ENCODE data around the gene REV1. TPM values are rescaled to one million over a fixed set of nuclear protein-coding genes. Genes with fewer than 3 reads are reported as not detected.
"Not testable (repeated sequence)": the region's sequence is repeated elsewhere in the genome, so short reads cannot be mapped to it uniquely, and the experiment has no call there.

The REV1 gene
- polyA plus RNA-seq, 1 experiment, result 17.9 TPM

- TF ChIP-seq, protein P1, sequence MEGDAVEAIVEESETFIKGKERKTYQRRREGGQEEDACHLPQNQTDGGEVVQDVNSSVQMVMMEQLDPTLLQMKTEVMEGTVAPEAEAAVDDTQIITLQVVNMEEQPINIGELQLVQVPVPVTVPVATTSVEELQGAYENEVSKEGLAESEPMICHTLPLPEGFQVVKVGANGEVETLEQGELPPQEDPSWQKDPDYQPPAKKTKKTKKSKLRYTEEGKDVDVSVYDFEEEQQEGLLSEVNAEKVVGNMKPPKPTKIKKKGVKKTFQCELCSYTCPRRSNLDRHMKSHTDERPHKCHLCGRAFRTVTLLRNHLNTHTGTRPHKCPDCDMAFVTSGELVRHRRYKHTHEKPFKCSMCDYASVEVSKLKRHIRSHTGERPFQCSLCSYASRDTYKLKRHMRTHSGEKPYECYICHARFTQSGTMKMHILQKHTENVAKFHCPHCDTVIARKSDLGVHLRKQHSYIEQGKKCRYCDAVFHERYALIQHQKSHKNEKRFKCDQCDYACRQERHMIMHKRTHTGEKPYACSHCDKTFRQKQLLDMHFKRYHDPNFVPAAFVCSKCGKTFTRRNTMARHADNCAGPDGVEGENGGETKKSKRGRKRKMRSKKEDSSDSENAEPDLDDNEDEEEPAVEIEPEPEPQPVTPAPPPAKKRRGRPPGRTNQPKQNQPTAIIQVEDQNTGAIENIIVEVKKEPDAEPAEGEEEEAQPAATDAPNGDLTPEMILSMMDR (IDR thresholded peaks at IDR 0.05; ENCODE audit: insufficient read depth, low read depth, low read length), result no peak
- no peaks in the 10 kb centered on the region for H3K27me3 ChIP-seq (ENCODE audit: control insufficient read depth, insufficient read depth, low read length)
- H3K4me3 ChIP-seq (ENCODE audit: low read depth, low read length), result no peak overlapping the region
- CTCF ChIA-PET, result interaction anchor here (0.6 to 1.3 kb wide), 4 partner anchors 19 to 124 kb away, joined by 3 to 4 read pairs (median 3); partner anchors contain the start of gene REV1
- no peak for DNase-seq (ENCODE audit: low read depth)
- POLR2A ChIA-PET, result interaction anchor here (0.6 kb wide), 1 partner anchor 9 kb away, joined by 3 read pairs; no protein-coding TSS in a partner anchor
- peaks cover 2% of the 10 kb centered on the region for H3K36me3 ChIP-seq (ENCODE audit: control insufficient read depth, insufficient read depth, low read length)
These were observed 124.2 kb downstream of the REV1 start for GRCh38 chr2:99365661-99366060.

DNA sequence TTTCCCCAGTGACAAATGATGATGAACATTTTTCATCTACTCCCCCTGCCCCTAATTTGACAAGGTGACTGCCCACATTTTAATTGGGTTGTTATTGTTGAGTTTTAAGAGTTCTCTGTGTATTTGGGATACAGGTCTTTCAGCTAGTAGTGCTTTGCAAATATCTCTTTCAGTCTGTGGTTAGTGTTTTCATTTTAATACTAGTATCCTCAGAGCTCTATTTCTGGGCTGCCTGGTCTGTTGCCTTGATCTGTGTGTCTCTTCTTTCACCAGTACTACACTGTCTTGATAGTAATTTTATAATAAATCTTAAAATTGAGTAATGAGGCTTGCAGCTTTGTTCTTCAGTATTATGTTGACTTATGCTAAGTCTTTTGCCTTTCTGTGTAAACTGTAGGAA is 133.0 kb downstream of the REV1 start:
- Histone ChIP-seq H3K36me3 (ENCODE audit: control insufficient read depth, insufficient read depth, low read length) (no peaks in the 10 kb centered on the region; the same call in 1 of the 2 replicates), H3K27me3 (ENCODE audit: control insufficient read depth, insufficient read depth, low read length) (no peaks in the 10 kb centered on the region), H3K4me3 (ENCODE audit: low read depth, low read length) (no peak overlapping the region)
- TF ChIP-seq, protein P1 (IDR thresholded peaks at IDR 0.05; ENCODE audit: insufficient read depth, low read depth, low read length), result no peak
- no peak for DNase-seq (ENCODE audit: low read depth)
- ChIA-PET POLR2A (interaction anchor here (0.6 kb wide), 1 partner anchor 9 kb away, joined by 3 read pairs; no protein-coding TSS in a partner anchor), CTCF (interaction anchor here (2.0 kb wide), 1 partner anchor 20 kb away, joined by 7 read pairs; the partner anchor contains the start of genes EIF5B and TXNDC9)

- H3K4me3 ChIP-seq (ENCODE audit: low read depth, low read length); H3K27me3 ChIP-seq (ENCODE audit: control insufficient read depth, insufficient read depth, low read length); DNase-seq (ENCODE audit: low read depth); H3K36me3 ChIP-seq (ENCODE audit: control insufficient read depth, insufficient read depth, low read length): not testable (repeated sequence)
- ChIA-PET POLR2A (interaction anchor here (0.6 to 0.7 kb wide), 2 partner anchors 106 to 337 kb away, joined by 3 to 4 read pairs; no protein-coding TSS in a partner anchor), CTCF (interaction anchor here (1.1 to 1.5 kb wide), 2 partner anchors 11 to 19 kb away, joined by 3 to 4 read pairs; partner anchors contain the start of gene TXNDC9)
These were observed 135.0 kb downstream of the REV1 start for GRCh38 chr2:99354825-99355224.

DNA sequence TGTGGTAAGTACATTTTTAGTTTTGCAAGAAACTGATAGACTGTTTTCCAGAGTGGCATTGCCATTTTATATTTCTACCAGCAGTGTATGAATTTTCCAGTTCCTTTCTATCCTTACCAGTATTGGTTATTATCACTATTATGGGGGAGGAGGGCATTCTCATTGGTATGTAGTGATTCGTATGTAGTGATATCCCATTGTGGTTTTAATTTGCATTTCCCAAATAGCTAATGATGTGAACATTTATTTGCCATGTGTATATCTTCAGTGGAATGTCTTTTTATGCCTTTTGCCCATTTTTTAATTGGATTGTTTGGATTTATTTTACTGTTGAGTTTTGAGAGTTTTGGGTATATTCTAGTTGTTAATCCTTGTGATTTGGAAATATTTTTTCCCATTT is 135.7 kb downstream of the REV1 start:
- POLR2A ChIA-PET, result interaction anchor here (0.6 to 0.7 kb wide), 2 partner anchors 107 to 338 kb away, joined by 3 to 4 read pairs; no protein-coding TSS in a partner anchor
- DNase-seq (ENCODE audit: low read depth), result no peak
- Histone ChIP-seq H3K27me3 (ENCODE audit: control insufficient read depth, insufficient read depth, low read length) (no peaks in the 10 kb centered on the region), H3K4me3 (ENCODE audit: low read depth, low read length) (no peak overlapping the region), H3K36me3 (ENCODE audit: control insufficient read depth, insufficient read depth, low read length) (no peaks in the 10 kb centered on the region)
- CTCF ChIA-PET, result interaction anchor here (1.1 to 1.5 kb wide), 2 partner anchors 10 to 18 kb away, joined by 3 to 4 read pairs; partner anchors contain the start of gene TXNDC9
- TF ChIP-seq, protein P1 (IDR thresholded peaks at IDR 0.05; ENCODE audit: insufficient read depth, low read depth, low read length), result no peak

Other genes starting within 250 kb of the REV1 start
- gene LYG2, start 234.4 kb downstream of the REV1 start, polyA plus RNA-seq (2011; rRNA removed), result not detected in 2 replicates
- 0.70 and 0.85 TPM in 2 replicates for gene LYG1, start 188.8 kb downstream of the REV1 start, polyA plus RNA-seq (2011; rRNA removed)
- 29.2 and 39.0 TPM in 2 replicates for gene TXNDC9, start 153.7 kb downstream of the REV1 start, polyA plus RNA-seq (2011; rRNA removed)
- 4.8 and 12.1 TPM in 2 replicates for gene EIF5B, start 152.6 kb downstream of the REV1 start, polyA plus RNA-seq (2011; rRNA removed)

All from BJ (cell line).